ENCODE data around the gene LPAR1.

The LPAR1 gene

GRCh38 chr9:111037356-111037707 lies 938 bp downstream of the LPAR1 start:
- no peak for DNase-seq (ENCODE audit: low read depth in 2 of 2)

- DNase-seq (ENCODE audit: low read depth in 2 of 2): no peak
Observed at GRCh38 chr9:111036946-111037345, 1.3 kb downstream of the LPAR1 start.

- no peak for DNase-seq (ENCODE audit: low read depth in 2 of 2)
Observed at GRCh38 chr9:111036429-111036789, 1.9 kb downstream of the LPAR1 start.

GRCh38 chr9:111035543-111036428 lies 2.5 kb downstream of the LPAR1 start:
- DNase-seq (ENCODE audit: low read depth in 2 of 2): no peak

GRCh38 chr9:111034898-111035539 lies 3.3 kb downstream of the LPAR1 start:
- no peak for DNase-seq (ENCODE audit: low read depth in 2 of 2)

GRCh38 chr9:111034170-111034897 lies 3.9 kb downstream of the LPAR1 start:
- DNase-seq (ENCODE audit: low read depth in 2 of 2): no peak

- no peak for DNase-seq (ENCODE audit: low read depth in 2 of 2)
Observed at GRCh38 chr9:111030492-111030891, 7.8 kb downstream of the LPAR1 start.

- no peak for DNase-seq (ENCODE audit: low read depth in 2 of 2)
Observed at GRCh38 chr9:111029260-111029659, 9.0 kb downstream of the LPAR1 start.

- no peak for DNase-seq (ENCODE audit: low read depth in 2 of 2)
Observed at GRCh38 chr9:111027798-111028197, 10.5 kb downstream of the LPAR1 start.

GRCh38 chr9:111023128-111023527 lies 15.1 kb downstream of the LPAR1 start:
- DNase-seq (ENCODE audit: low read depth in 2 of 2): no peak

- no peak for DNase-seq (ENCODE audit: low read depth in 2 of 2)
Observed at GRCh38 chr9:111020594-111020993, 17.7 kb downstream of the LPAR1 start.

GRCh38 chr9:111016426-111017045 lies 21.7 kb downstream of the LPAR1 start:
- DNase-seq (ENCODE audit: low read depth in 2 of 2): no peak

GRCh38 chr9:111016016-111016415 lies 22.3 kb downstream of the LPAR1 start:
- DNase-seq (ENCODE audit: low read depth in 2 of 2): no peak

- no peak for DNase-seq (ENCODE audit: low read depth in 2 of 2)
Observed at GRCh38 chr9:111013707-111014106, 24.6 kb downstream of the LPAR1 start.

- no peak for DNase-seq (ENCODE audit: low read depth in 2 of 2)
Observed at GRCh38 chr9:111013250-111013649, 25.0 kb downstream of the LPAR1 start.

GRCh38 chr9:111008158-111009075 lies 29.9 kb downstream of the LPAR1 start:
- no peak for DNase-seq (ENCODE audit: low read depth in 2 of 2)

- DNase-seq (ENCODE audit: low read depth in 2 of 2): no peak
Observed at GRCh38 chr9:111005746-111006470, 32.4 kb downstream of the LPAR1 start.

- no peak for DNase-seq (ENCODE audit: low read depth in 2 of 2)
Observed at GRCh38 chr9:111004936-111005335, 33.3 kb downstream of the LPAR1 start.

GRCh38 chr9:111003182-111003581 lies 35.1 kb downstream of the LPAR1 start:
- no peak for DNase-seq (ENCODE audit: low read depth in 2 of 2)

- DNase-seq (ENCODE audit: low read depth in 2 of 2): no peak
Observed at GRCh38 chr9:111001526-111001925, 36.7 kb downstream of the LPAR1 start.

Measured in stimulated activated CD4-positive, alpha-beta T cell treated with anti-CD3 and anti-CD28 coated beads, Interleukin-12 subunit alpha, Interleukin-12 subunit beta, amount 100 ng/mL, for 24 hours (primary cell).